GM13976 (cell line): Measurements from ENCODE around the gene KRT37.

Experiments
- DNase-seq: peaks from one replicate; pipeline ENCODE4 v3.0.0; 2012; ENCODE audit warnings: low spot score
- in situ Hi-C: fragments of 300-500 bp; cut with MboI; formaldehyde crosslinking; loops from one replicate; pipeline ENCODE4 v1.12.0; 2022; ENCODE audit warnings: low sequenced_read_pairs, mixed read lengths, inconsistent platforms; ENCODE audit not compliant: unreplicated experiment
- TF ChIP-seq, protein P1 (sequence below): IDR thresholded peaks from 2 replicates; pipeline ENCODE4 v1.5.1; 2012; ENCODE audit warnings: borderline replicate concordance, mild to moderate bottlenecking; ENCODE audit not compliant: insufficient read depth; ENCODE audit errors: extremely low read depth, missing control alignments, control extremely low read depth

KRT37 gene

DNA sequence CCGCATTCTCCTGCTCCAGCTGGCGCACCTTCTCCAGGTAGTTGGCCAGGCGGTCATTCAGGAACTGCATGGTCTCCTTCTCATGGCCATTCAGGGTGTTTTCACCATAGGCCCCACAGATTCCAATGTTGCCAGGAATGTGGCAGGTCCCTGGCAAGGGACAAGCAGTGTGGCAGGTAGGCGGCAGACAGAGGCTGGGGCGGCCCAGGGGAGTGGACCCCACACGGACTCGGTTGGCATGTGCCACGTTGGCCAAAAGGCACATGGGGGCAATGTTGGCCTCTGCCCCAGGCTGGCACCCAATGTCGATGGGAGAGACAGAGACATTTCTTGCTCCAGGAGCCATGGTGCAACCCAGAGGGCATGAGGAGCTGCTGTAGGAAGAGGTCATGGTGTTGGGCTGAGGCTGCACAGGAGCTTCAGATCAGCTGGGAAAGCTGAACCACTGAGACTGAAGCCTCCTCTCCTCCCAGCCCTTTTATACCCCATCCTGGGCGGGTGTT is 16.2 kb upstream of the KRT37 start, which contains the start of gene KRT38:
Gene KRT38 (minus strand): TSS at position 453 of the 503 bp plus-strand sequence. CDS start 62 bp downstream, at position 391.
- DNase-seq: no peak
- TF ChIP-seq, protein P1, sequence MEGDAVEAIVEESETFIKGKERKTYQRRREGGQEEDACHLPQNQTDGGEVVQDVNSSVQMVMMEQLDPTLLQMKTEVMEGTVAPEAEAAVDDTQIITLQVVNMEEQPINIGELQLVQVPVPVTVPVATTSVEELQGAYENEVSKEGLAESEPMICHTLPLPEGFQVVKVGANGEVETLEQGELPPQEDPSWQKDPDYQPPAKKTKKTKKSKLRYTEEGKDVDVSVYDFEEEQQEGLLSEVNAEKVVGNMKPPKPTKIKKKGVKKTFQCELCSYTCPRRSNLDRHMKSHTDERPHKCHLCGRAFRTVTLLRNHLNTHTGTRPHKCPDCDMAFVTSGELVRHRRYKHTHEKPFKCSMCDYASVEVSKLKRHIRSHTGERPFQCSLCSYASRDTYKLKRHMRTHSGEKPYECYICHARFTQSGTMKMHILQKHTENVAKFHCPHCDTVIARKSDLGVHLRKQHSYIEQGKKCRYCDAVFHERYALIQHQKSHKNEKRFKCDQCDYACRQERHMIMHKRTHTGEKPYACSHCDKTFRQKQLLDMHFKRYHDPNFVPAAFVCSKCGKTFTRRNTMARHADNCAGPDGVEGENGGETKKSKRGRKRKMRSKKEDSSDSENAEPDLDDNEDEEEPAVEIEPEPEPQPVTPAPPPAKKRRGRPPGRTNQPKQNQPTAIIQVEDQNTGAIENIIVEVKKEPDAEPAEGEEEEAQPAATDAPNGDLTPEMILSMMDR: no peak
- in situ Hi-C loops: no loop called here

DNA sequence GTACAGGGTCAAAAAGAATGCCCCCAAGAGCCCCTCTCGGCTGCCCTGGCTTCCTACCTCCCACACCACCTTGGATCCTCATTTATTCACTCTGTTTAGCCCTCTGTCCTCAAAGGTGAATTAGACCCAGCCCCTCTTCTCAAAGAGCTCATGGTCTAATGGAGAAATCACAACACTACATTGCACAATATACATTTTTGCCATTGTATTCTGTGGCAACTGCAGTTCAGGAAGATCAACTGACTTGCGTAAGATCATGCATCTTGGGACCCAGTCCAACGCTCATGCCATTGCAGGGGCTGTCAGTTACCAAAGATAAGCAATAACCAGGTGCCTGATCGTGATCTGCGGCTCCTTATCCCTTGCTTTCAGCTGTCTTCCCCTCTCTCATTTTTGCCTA is 15.0 kb upstream of the KRT37 start:
- in situ Hi-C loops: no loop called here
- TF ChIP-seq, protein P1: no peak
- DNase-seq: no peak

DNA sequence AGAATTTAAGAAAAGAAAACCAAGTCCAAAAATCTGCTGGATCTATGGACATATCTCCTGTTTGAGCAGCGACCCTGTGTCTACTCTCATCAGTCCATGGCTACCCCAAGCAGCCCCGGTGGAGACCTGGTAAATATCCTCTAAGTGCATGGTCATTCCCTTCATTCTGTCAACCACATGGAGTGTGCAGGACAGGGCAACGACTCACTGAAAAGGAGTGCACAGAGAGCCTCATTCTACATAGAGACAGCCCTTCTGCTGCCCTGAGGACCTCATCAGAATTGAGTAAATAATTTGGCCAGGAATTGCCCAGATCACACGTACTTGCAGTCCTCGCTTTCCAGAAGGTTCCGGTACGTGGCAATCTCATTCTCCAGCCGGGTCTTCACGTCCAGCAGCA is 13.4 kb upstream of the KRT37 start:
- in situ Hi-C loops: no loop called here
- no peak for DNase-seq
- TF ChIP-seq, protein P1: no peak

DNA sequence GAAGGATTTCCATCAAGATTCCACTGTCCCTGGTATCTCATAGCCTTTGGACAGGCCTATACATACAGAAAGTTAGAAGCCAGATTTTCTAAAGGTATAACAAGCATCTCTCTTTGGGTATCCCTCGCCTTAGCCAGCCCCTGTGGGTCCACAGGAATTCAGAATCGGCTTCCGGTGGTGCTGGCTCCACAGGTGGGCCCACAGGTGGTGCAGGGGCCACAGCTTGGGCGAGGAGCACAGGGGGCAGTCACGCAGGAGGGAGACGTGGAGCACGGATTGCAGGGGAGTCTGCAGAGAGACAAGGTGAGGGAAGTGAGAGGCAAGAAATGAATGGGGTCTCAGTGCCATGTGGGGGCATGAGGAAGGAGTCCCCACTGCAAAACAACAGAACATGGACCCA is 12.9 kb upstream of the KRT37 start:
- in situ Hi-C loops: no loop called here
- TF ChIP-seq, protein P1: no peak
- no peak for DNase-seq

- no peak for DNase-seq
- in situ Hi-C loops: no loop called here
- TF ChIP-seq, protein P1: no peak
These were observed 10.0 kb upstream of the KRT37 start for GRCh38 chr17:41434415-41434814.

GRCh38 chr17:41434005-41434404 is 9.6 kb upstream of the KRT37 start:
- DNase-seq: no peak
- TF ChIP-seq, protein P1: no peak
- in situ Hi-C loops: no loop called here
